Testis (tissue), 3 donors: ENCODE measurements around the gene RAD52. TPM values are rescaled to one million over a fixed set of nuclear protein-coding genes. Genes with fewer than 3 reads are reported as not detected.

Experiments
- DNase-seq: peaks from one replicate; pipeline ENCODE4 v3.0.0-alpha.2; 2019
- H3K27ac ChIP-seq, 2 donors: fragments of 200-600 bp; sonication (generic); one replicate each; pipeline ENCODE4 v1.5.1; 2019
- H3K27me3 ChIP-seq: fragments of 200-600 bp; sonication (generic); one replicate; pipeline ENCODE4 v1.5.1; 2019
- H3K36me3 ChIP-seq: fragments of 200-600 bp; sonication (generic); one replicate; pipeline ENCODE4 v1.5.1; 2017; ENCODE audit warnings: low read depth; ENCODE audit errors: missing control alignments
- H3K4me1 ChIP-seq: fragments of 200-600 bp; sonication (generic); one replicate; pipeline ENCODE4 v1.5.1; 2019
- H3K4me3 ChIP-seq, 2 donors: fragments of 200-600 bp; sonication (generic); one replicate each; pipeline ENCODE4 v1.5.1; 2017 to 2019
- H3K9me3 ChIP-seq: fragments of 200-600 bp; sonication (generic); one replicate; pipeline ENCODE4 v1.5.1; 2017
- CTCF ChIP-seq, 3 experiments: fragments of 450-650 bp in 2 of 3; fragments of 200-600 bp in 1 of 3; sonication (generic) in 1 of 3; IDR thresholded peaks; one replicate each; pipeline ENCODE4 v1.5.1; 2016 to 2019; ENCODE audit warnings: antibody characterized with exemption in 3 of 3, mild to moderate bottlenecking in 2 of 3, moderate library complexity in 1 of 3
- POLR2A ChIP-seq: fragments of 450-650 bp; IDR thresholded peaks from one replicate; pipeline ENCODE4 v1.6.1; 2017; ENCODE audit warnings: antibody characterized with exemption, mild to moderate bottlenecking, moderate library complexity
- WGBS, 2 donors: methylation state at CpG; one replicate each; pipeline ENCODE4 v1.1.5; 2018; 5-methylcytosine and 5-hydroxymethylcytosine counted together
- intact Hi-C: fragments of 100-400 bp; cut with DNase I; formaldehyde crosslinking; loops from one replicate; pipeline ENCODE4 v1.15.1; 2023; ENCODE audit warnings: low total_unique reads
- polyA plus RNA-seq: library from polyadenylated mRNA; stranded (reverse); fragments of 350-450 nt; fragmentation: Illumina TruSeq; extraction: RNeasy Lipid Tissue Mini Kit (QIAGEN cat#74804); gene quantifications from one replicate; pipeline ENCODE4 v1.2.3, GENCODE V29; 2014; ENCODE audit warnings: low read depth, low replicate concordance; ENCODE audit not compliant: insufficient read depth
- total RNA-seq, 2 donors: library from RNA; depleted of rRNA; stranded (reverse); fragments of >200 nt; gene quantifications; one replicate each; pipeline ENCODE4 v1.2.3, GENCODE V29; 2016

The RAD52 gene
- total and polyA plus RNA-seq, 3 donors from 2014 or later, result 17.2 to 29.1 (median 20.9) TPM

- TF ChIP-seq CTCF (IDR thresholded peaks at IDR 0.05) (no peak), POLR2A (no peak)
- intact Hi-C loops, result no loop called here
- DNase-seq, result no peak
- Histone ChIP-seq H3K27me3 (no peaks in the 10 kb centered on the region), H3K36me3 (no peaks in the 10 kb centered on the region), H3K27ac (no peak overlapping the region), H3K9me3 (no peaks in the 10 kb centered on the region), H3K4me3 (no peak overlapping the region), H3K4me1 (no peaks in the 10 kb centered on the region)
- whole genome bisulfite sequencing, 2 donors, result 83 to 92% methylated on average over 4 of the region's 4 CpGs
These were observed 17.9 kb downstream of the RAD52 start for GRCh38 chr12:931591-931990.

GRCh38 chr12:931060-931459, 18.4 kb downstream of the RAD52 start:
- Histone ChIP-seq H3K36me3 (no peaks in the 10 kb centered on the region), H3K4me3 (no peak overlapping the region), H3K27me3 (no peaks in the 10 kb centered on the region), H3K9me3 (no peaks in the 10 kb centered on the region), H3K4me1 (no peaks in the 10 kb centered on the region), H3K27ac (no peak overlapping the region)
- no peak for TF ChIP-seq CTCF (IDR thresholded peaks at IDR 0.05)
- TF ChIP-seq POLR2A, result no peak
- DNase-seq, result no peak
- intact Hi-C loops, result no loop called here
- 94 to 95% methylated on average over 5 of the region's 5 CpGs for WGBS, 2 donors

DNA sequence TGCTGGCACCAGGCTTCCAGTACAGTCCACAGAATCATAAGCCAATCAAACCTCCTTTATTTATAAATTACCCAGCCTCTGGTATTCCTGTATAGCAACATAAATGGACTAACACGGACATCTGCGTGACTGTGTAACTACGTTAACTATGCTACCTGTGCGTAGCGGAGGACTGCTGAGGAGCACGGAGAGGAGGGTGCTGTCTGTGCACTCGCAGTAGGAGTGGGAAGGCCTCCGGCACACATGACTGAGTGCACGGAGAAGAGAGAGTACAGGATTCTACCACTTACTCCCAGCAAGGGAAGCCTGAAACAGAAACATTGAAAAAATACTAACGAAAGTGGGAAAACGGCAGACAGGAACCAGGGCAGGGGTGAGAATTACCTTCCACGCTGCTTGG, 22.9 kb downstream of the RAD52 start:
- 87 to 96% methylated on average over 11 to 12 of the region's 12 CpGs for WGBS, 2 donors
- intact Hi-C loops, result no loop called here
- no peaks in the 10 kb centered on the region for H3K36me3 ChIP-seq

GRCh38 chr12:922285-922684, 27.2 kb downstream of the RAD52 start:
- Histone ChIP-seq H3K27me3 (no peaks in the 10 kb centered on the region), H3K4me3 (no peak overlapping the region), H3K36me3 (no peaks in the 10 kb centered on the region), H3K4me1 (no peaks in the 10 kb centered on the region), H3K27ac (no peak overlapping the region), H3K9me3 (no peaks in the 10 kb centered on the region)
- TF ChIP-seq POLR2A (no peak), CTCF (IDR thresholded peaks at IDR 0.05) (no peak)
- DNase-seq, result no peak
- 85 to 90% methylated on average over 2 of the region's 2 CpGs for WGBS, 2 donors
- intact Hi-C loops, result no loop called here

More for the DNA sequence above, 22.9 kb downstream of the RAD52 start:
- Histone ChIP-seq H3K9me3 (no peaks in the 10 kb centered on the region), H3K27ac (no peak overlapping the region), H3K27me3 (no peaks in the 10 kb centered on the region), H3K4me3 (no peak overlapping the region), H3K4me1 (no peaks in the 10 kb centered on the region)
- TF ChIP-seq CTCF (IDR thresholded peaks at IDR 0.05) (no peak), POLR2A (no peak)
- no peak for DNase-seq

DNA sequence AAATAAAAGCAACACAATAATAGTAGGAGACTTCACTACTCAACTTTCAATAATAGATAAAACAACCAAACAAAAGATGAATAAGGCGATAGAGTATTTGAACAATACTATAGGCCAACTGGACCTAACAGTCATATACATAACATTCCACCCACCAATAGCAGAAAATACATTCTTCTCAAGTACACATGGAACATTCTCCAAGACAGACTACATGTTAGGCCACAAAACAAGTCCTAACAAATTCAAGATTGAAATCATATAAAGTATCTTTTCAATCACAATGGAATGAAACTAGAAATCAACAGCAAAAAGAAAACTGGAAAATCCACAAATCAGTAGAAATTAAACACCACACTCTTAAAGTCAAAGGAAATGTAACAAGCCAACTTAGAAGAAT, 28.8 kb downstream of the RAD52 start:
- H3K4me3 ChIP-seq, result no peak overlapping the region
- H3K27ac ChIP-seq, result no peak overlapping the region
- no peak for TF ChIP-seq POLR2A
- TF ChIP-seq CTCF (IDR thresholded peaks at IDR 0.05), result no peak
- intact Hi-C loops, result no loop called here
- no peaks in the 10 kb centered on the region for H3K27me3 ChIP-seq
- DNase-seq, result no peak
- 95 to 96% methylated on average over 1 of the region's 1 CpG for WGBS, 2 donors
- H3K4me1 ChIP-seq, result no peaks in the 10 kb centered on the region
- H3K9me3 ChIP-seq, result no peaks in the 10 kb centered on the region
- no peaks in the 10 kb centered on the region for H3K36me3 ChIP-seq
